Aorta (tissue), 5 donors: Measurements from ENCODE around the gene SPEF2. TPM values are rescaled to one million over a fixed set of nuclear protein-coding genes. Genes with fewer than 3 reads are reported as not detected.
A peak's percentile ranks its signal among the peaks of the same experiment; 100 is the strongest.

Source experiments
- ATAC-seq: fragments of 200-7000 bp; cut with Tn5 transposase; one replicate; pipeline ENCODE4 v1.9.1; 2022; ENCODE audit warnings: moderate library complexity; ENCODE audit not compliant: low FRiP score
- DNase-seq, 2 donors: peaks; one replicate each; pipeline ENCODE4 v3.0.0-alpha.2; 2020
- H3K27ac ChIP-seq, 2 donors: one replicate each; pipeline ENCODE4 v1.5.1; 2013; ENCODE audit warnings: low read length in 2 of 2, mild to moderate bottlenecking in 2 of 2, moderate library complexity in 2 of 2, control low read depth in 1 of 2, inconsistent platforms in 1 of 2, low read depth in 1 of 2
- H3K27me3 ChIP-seq, 2 donors: one replicate each; pipeline ENCODE4 v1.6.1; 2013; ENCODE audit warnings: control low read depth in 1 of 2, low read length in 1 of 2, mild to moderate bottlenecking in 1 of 2, moderate library complexity in 1 of 2; ENCODE audit not compliant: insufficient read depth in 2 of 2, control insufficient read depth in 1 of 2
- H3K36me3 ChIP-seq, 2 donors: one replicate each; pipeline ENCODE4 v1.6.1; 2013; ENCODE audit warnings: control low read depth in 1 of 2, low read length in 1 of 2, mild to moderate bottlenecking in 1 of 2; ENCODE audit not compliant: insufficient read depth in 2 of 2, control insufficient read depth in 1 of 2
- H3K4me1 ChIP-seq, 2 donors: one replicate each; pipeline ENCODE4 v1.6.1; 2013; ENCODE audit warnings: low read length in 2 of 2, control low read depth in 1 of 2, mild to moderate bottlenecking in 1 of 2, moderate library complexity in 1 of 2; ENCODE audit not compliant: insufficient read depth in 2 of 2, control insufficient read depth in 1 of 2
- H3K4me3 ChIP-seq, 2 donors: one replicate each; pipeline ENCODE4 v1.5.1; 2013; ENCODE audit warnings: low read length in 2 of 2, control low read depth in 1 of 2, mild to moderate bottlenecking in 1 of 2
- H3K9me3 ChIP-seq: one replicate; pipeline ENCODE4 v1.6.1; 2013; ENCODE audit warnings: mild to moderate bottlenecking, low read length; ENCODE audit not compliant: control insufficient read depth
- WGBS, 2 donors: extraction: QIAGEN DNeasy Blood & Tissue Kit; methylation state at CpG; one replicate each; pipeline ENCODE4 v1.1.7; 2013; 5-methylcytosine and 5-hydroxymethylcytosine counted together
- intact Hi-C, 2 donors: fragments of 100-400 bp; cut with DNase I; formaldehyde crosslinking; loops; one replicate each; pipeline versions ENCODE4 v1.14.2 to v1.15.0; 2022
- polyA plus RNA-seq, 2 donors: library from polyadenylated mRNA; stranded (reverse); fragments of 200-250 nt; gene quantifications; one replicate each; pipeline ENCODE4 v1.2.3, GENCODE V29; 2013
- total RNA-seq, 2 donors: library from RNA; stranded (reverse); fragmentation: NEBNext Ultra II Directional; extraction: Animal tissue kit (Norgen Biotek cat#: 25700); gene quantifications; one replicate each; pipeline ENCODE4 v1.2.1, GENCODE V29; 2021
- donor health status: healthy with polysubstance abuse.
- donor health status: Bipolar disorder and iron deficiency.
- donor health status: DM: no; HTN: no; CAD: no.
- donor health status: DM: no; HTN: no; CAD: no.
- donor health status: DM: yes; HTN: yes; CAD: no.

SPEF2 gene
- total and polyA plus RNA-seq, 4 donors = 1.0 to 10.9 (median 4.7) TPM

DNA sequence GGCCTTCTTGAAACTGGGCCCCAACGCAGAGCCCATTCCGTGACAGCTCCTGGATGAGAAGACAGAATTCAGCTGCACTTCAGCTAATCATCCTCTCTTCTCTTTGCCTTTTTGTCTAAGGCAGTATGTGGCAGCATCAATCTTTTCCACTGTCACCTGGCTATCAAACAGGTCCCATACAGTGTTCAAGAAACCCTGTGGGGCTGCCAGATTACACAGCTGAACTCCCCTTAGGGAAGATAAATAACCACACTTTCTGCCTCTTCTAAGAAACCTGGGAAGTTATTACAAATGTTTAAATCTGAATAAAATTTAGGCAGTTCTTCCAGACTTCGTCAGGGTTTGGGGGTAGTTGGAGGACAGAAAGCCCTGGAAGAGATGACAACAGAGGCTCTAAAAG is 61.0 kb downstream of the SPEF2 start:
- WGBS, 2 donors = 67 to 71% methylated on average over 3 of the region's 3 CpGs
- intact Hi-C loops = no loop called here
- no peak for ATAC-seq
- H3K27ac ChIP-seq = no peak overlapping the region
- no peaks in the 10 kb centered on the region for H3K4me1 ChIP-seq
- no peak overlapping the region for H3K4me3 ChIP-seq
- no peaks in the 10 kb centered on the region for H3K27me3 ChIP-seq
- no peaks in the 10 kb centered on the region for H3K36me3 ChIP-seq
- DNase-seq = no peak
- H3K9me3 ChIP-seq = no peaks in the 10 kb centered on the region

DNA sequence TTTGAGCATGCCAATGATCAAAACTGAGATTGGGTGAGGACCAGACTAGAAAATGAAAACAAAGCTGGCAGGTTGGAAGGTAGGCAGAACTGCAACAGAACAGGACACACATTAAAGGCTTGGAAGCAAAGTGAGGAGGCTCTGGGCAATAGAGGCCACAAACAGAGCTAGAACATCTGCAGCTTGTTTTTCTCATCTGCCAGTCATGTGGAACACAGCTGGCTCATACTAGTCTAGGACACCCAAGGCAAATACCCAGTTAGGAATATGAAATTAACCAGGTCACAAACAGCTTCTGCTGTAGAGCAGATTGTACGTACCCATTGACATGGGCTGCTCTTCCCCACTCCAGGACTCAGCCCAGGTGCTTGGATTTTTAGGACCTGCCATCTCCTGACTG is 61.7 kb downstream of the SPEF2 start:
- H3K4me3 ChIP-seq = no peak overlapping the region
- 76 to 91% methylated on average over 1 of the region's 1 CpG for WGBS, 2 donors
- no peak for DNase-seq
- no peaks in the 10 kb centered on the region for H3K9me3 ChIP-seq
- no peak for ATAC-seq
- no peaks in the 10 kb centered on the region for H3K4me1 ChIP-seq
- intact Hi-C loops = no loop called here
- H3K27ac ChIP-seq = no peak overlapping the region
- H3K27me3 ChIP-seq = no peaks in the 10 kb centered on the region
- no peaks in the 10 kb centered on the region for H3K36me3 ChIP-seq

DNA sequence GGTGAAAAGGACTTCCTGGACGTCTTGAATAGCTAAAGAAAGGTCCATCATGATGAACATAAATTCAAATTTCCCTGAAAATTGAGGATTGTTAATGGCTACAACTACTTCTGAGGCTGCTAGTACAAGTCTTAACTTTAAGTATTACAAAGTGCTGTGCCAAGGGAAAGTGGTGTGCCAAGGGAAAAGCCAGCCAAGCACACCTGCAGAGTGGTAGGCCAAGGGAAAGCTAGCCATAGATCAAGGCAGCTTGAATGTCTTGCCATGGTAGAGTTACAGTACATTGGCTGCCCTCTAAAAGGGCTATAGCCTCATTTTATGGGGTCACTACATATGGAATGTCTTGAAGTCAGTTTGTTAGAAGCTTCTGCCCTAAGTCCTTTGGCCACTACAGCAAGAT is 64.2 kb downstream of the SPEF2 start:
- Histone ChIP-seq H3K4me1 (no peaks in the 10 kb centered on the region), H3K36me3 (no peaks in the 10 kb centered on the region), H3K27me3 (no peaks in the 10 kb centered on the region), H3K9me3 (no peaks in the 10 kb centered on the region), H3K27ac (no peak overlapping the region), H3K4me3 (no peak overlapping the region)
- no peak for ATAC-seq
- whole genome bisulfite sequencing, 2 donors = 52 to 60% methylated on average over 1 of the region's 1 CpG
- no peak for DNase-seq
- intact Hi-C loops = no loop called here

DNA sequence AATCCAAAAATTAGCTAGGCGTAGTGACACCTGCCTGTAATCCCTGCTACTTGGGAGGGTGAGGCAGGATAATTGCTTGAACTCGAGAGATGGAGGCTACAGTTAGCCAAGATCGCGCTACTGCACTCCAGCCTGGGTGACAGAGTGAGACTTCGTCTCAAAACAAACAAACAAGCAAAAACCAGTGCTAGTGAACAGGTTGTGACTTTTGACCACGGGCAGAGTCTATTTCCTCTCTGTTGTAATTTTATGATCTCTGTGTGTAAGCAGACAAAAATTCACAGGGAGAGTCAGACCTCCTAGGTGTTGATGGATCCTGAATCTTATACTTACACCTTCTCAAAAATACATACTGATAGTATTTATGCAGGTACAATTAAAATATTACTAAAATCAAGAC is 65.8 kb downstream of the SPEF2 start:
- DNase-seq (no peak), ATAC-seq (no peak)
- Histone ChIP-seq H3K9me3 (no peaks in the 10 kb centered on the region), H3K4me1 (no peaks in the 10 kb centered on the region), H3K36me3 (no peaks in the 10 kb centered on the region), H3K27ac (no peak overlapping the region), H3K27me3 (no peaks in the 10 kb centered on the region), H3K4me3 (no peak overlapping the region)
- WGBS, 2 donors = 87 to 88% methylated on average over 6 of the region's 6 CpGs
- intact Hi-C loops = no loop called here

DNA sequence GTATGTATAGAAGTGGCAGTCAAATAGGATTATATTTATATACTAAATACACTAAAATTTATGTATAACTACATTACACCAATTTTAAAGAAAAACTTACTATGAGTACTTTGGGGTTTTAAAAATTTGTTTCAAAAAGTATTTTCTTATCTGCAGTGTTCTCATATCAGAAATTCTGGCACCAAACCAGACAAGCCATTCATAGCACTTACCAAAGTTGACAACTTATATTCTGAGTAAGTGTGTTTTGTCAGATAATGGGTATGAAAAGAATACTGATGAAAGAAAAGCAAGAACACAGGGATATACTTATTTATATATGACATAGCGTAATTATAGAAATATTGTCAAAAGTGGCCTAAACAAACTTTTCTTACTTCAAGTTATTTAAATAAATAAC is 67.5 kb downstream of the SPEF2 start:
- no peak for DNase-seq
- H3K27me3 ChIP-seq = no peaks in the 10 kb centered on the region
- H3K4me3 ChIP-seq = no peak overlapping the region
- no peak overlapping the region for H3K27ac ChIP-seq
- intact Hi-C loops = no loop called here
- H3K4me1 ChIP-seq = no peaks in the 10 kb centered on the region
- ATAC-seq = no peak
- no peaks in the 10 kb centered on the region for H3K36me3 ChIP-seq
- H3K9me3 ChIP-seq = no peaks in the 10 kb centered on the region
- WGBS, 2 donors = 30 to 42% methylated on average over 1 of the region's 1 CpG

DNA sequence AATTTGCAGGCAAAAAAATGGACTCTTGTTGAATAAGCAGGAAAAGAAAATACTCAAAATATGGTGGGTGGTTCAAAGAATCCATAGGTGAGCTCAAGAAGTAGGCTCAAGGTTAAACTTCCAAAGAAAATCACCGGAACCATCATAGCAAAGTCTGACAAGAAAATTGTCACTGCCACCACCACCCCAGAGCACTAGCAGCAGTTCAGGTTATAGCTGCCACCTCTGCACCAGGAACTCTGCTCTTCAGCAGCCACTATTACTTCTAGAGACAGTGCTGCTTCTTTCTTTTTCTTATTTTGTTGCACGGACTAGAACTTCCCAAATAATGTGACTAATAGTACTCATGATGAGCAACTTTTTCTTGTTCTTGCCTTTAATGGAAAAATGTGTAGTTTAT is 70.3 kb downstream of the SPEF2 start:
- WGBS, 2 donors = 68 to 75% methylated on average over 2 of the region's 2 CpGs
- H3K4me1 ChIP-seq = no peaks in the 10 kb centered on the region
- H3K27me3 ChIP-seq = no peaks in the 10 kb centered on the region
- H3K9me3 ChIP-seq = no peaks in the 10 kb centered on the region
- H3K27ac ChIP-seq = no peak overlapping the region
- no peaks in the 10 kb centered on the region for H3K36me3 ChIP-seq
- DNase-seq = no peak
- intact Hi-C loops = no loop called here
- ATAC-seq = no peak
- H3K4me3 ChIP-seq = no peak overlapping the region

DNA sequence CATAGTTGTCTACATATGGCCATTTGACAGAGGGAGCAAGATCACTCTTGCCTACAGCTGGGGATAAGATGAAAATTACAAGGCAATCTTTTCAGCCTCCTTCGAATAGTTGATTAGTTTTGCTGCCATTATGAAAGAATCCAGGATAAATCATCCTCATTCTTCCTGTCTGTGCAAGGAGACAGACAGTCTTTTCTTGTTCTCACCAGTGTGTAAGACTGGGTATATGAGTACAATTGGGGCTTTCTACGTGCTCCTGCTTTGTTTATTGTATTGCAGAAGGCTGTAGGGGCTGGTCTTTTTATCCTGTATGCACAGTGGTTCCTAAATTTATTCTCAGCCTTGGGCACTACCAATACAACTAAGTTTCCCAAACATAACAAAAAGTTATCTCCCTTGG is 76.8 kb downstream of the SPEF2 start:
- H3K36me3 ChIP-seq = no peaks in the 10 kb centered on the region
- no peaks in the 10 kb centered on the region for H3K9me3 ChIP-seq
- intact Hi-C loops = no loop called here
- H3K4me1 ChIP-seq = no peaks in the 10 kb centered on the region
- no peak overlapping the region for H3K4me3 ChIP-seq
- H3K27me3 ChIP-seq = no peaks in the 10 kb centered on the region
- 49 to 57% methylated on average over 2 of the region's 2 CpGs for WGBS, 2 donors
- no peak for ATAC-seq
- H3K27ac ChIP-seq = no peak overlapping the region
- no peak for DNase-seq

DNA sequence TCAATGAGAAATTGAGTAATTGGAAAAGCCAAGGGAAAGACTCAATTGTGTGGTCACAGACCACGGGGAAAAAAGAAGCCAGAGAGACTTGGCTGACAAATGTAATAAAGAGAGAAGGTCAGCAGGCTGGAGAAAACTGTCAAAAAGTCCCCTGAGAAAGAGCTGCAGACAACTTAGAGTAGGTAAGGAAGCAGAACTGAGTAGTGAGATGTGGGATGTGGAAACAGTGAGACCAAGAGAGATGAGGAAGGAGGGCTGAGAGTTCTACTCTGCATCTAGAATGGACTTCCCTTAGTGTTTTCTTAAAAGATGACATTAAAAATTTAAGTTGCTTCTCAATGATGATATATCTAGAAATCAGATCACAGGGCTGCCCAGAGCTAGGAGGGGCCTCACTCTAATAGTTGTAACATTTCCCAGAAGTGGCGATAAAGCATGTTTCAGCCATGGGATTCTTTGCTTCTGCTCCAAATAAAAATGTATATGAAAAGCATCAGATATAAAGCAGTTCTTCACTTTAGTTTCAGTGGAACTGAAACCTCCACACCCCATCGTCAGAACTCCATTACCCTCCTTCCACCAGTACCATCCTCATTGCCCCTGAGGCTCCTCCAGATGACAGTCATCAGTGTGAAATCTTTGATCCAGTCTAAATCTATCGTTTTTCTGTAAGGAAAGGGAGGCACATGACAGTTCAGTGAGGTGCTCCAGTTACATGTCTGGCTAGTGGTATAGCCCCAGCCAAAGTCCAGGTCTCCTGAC is 80.6 kb downstream of the SPEF2 start:
- H3K9me3 ChIP-seq = peaks cover 1% of the 10 kb centered on the region
- H3K4me3 ChIP-seq = no peak overlapping the region
- no peak overlapping the region for H3K27ac ChIP-seq
- intact Hi-C loops = no loop called here
- H3K27me3 ChIP-seq = no peaks in the 10 kb centered on the region
- H3K36me3 ChIP-seq = no peaks in the 10 kb centered on the region
- 82 to 86% methylated on average over 4 of the region's 4 CpGs for WGBS, 2 donors
- ATAC-seq (no peak), DNase-seq (no peak)
- H3K4me1 ChIP-seq = no peaks in the 10 kb centered on the region

DNA sequence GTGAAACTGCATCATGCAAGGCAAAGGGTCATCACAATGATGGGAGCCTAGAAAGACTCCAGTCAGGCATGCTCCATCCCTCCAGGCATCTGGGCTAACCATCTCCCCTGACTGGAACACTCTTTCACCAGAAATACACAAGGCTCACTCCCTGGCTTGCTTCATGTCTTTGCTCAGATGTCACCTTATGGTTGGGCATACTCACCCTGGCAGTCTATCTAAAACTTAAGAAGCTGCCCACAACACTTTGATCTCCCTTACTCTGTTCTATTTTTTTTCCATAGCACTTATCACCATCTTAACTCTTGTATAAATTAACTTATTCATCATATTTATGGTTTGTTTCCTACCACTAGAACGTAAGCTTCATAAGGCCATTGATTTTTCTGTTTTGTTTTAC is 90.0 kb downstream of the SPEF2 start:
- Histone ChIP-seq H3K4me1 (no peaks in the 10 kb centered on the region), H3K27me3 (no peaks in the 10 kb centered on the region), H3K27ac (no peak overlapping the region), H3K4me3 (no peak overlapping the region), H3K9me3 (no peaks in the 10 kb centered on the region), H3K36me3 (no peaks in the 10 kb centered on the region)
- ATAC-seq = peak; percentile 15
- no peak for DNase-seq
- 94% methylated on average over 1 of the region's 1 CpG for WGBS, 2 donors
- intact Hi-C loops = no loop called here
